Ectodermal cell (in vitro differentiated cells): ENCODE measurements around the gene ST8SIA5.

Source experiments
- H3K27ac ChIP-seq: 2 replicates; pipeline ENCODE4 v1.7.0; 2013; ENCODE audit warnings: mild to moderate bottlenecking, low read depth, low read length; ENCODE audit not compliant: insufficient read depth, poor library complexity, severe bottlenecking
- H3K27me3 ChIP-seq: 2 replicates; pipeline ENCODE4 v1.7.0; 2013; ENCODE audit warnings: mild to moderate bottlenecking, low read length; ENCODE audit not compliant: insufficient read depth, control insufficient read depth, poor library complexity, severe bottlenecking
- H3K36me3 ChIP-seq: one replicate; pipeline ENCODE4 v1.7.0; 2013; ENCODE audit warnings: low read length; ENCODE audit not compliant: control insufficient read depth, insufficient read depth
- H3K4me1 ChIP-seq: one replicate; pipeline ENCODE4 v1.7.0; 2013; ENCODE audit warnings: low read length; ENCODE audit not compliant: control insufficient read depth, insufficient read depth
- H3K4me3 ChIP-seq: 2 replicates; pipeline ENCODE4 v1.7.0; 2013; ENCODE audit warnings: low read depth, low read length, control low read depth; ENCODE audit not compliant: insufficient read depth
- H3K9me3 ChIP-seq: 2 replicates; pipeline ENCODE4 v1.7.0; 2013; ENCODE audit warnings: mild to moderate bottlenecking, low read length, moderate library complexity; ENCODE audit not compliant: control insufficient read depth
- WGBS, 2 experiments: methylation state at CpG; one replicate each; pipeline ENCODE4 v1.1.7; 2013; ENCODE audit warnings: missing lambda C conversion rate in 2 of 2; 5-methylcytosine and 5-hydroxymethylcytosine counted together

ST8SIA5 gene

GRCh38 chr18:46728219-46728930 lies 28.5 kb downstream of the ST8SIA5 start:
- Histone ChIP-seq H3K27me3 (no peaks in the 10 kb centered on the region), H3K4me3 (no peak overlapping the region), H3K27ac (no peak overlapping the region), H3K36me3 (no peaks in the 10 kb centered on the region), H3K4me1 (no peaks in the 10 kb centered on the region), H3K9me3 (peaks cover 3% of the 10 kb centered on the region)
- 90 to 94% methylated on average over 6 of the region's 6 CpGs for WGBS, 2 experiments

DNA sequence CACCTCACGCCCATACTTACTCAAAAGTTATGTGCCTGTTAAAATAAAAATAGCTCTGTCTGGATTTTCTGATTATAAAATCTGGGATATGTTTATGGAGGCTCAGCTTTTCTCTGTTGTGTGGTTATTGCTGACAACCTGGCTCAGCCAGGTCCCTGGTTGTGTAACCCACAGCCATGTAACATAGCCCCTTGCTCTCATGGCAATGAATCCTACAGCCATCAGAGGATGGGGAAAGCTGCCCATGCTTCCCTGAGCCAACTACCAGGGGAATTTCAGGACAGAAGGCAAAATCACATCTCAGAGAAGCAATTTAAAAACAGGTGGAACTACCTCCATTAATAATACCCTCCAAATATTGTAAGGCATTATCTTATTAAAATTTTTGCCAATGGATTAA lies 29.7 kb downstream of the ST8SIA5 start:
- Histone ChIP-seq H3K27me3 (no peaks in the 10 kb centered on the region), H3K4me1 (no peaks in the 10 kb centered on the region), H3K36me3 (no peaks in the 10 kb centered on the region), H3K27ac (no peak overlapping the region), H3K4me3 (no peak overlapping the region), H3K9me3 (peaks cover 3% of the 10 kb centered on the region)
- WGBS, 2 experiments: 88 to 94% methylated on average over 1 of the region's 1 CpG

DNA sequence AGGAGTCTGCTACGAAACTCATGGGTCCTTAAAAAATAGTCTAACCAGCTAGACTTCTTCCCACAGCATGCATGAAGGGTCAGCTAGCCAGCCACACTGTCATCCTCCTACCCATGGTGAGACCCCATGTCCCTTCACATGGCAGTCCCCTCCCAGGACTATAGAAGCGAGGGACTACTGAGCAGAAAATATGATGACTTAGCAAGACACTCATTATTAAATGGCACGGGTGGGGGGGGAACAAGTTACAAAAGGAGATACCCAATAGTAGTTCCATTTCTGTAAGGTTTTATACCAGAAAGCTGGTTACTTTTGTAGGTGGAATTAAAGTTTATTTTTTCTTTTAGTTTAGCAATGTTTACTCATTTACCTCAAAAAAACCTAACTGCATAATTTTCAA lies 31.5 kb downstream of the ST8SIA5 start:
- peaks cover under 1% of the 10 kb centered on the region for H3K9me3 ChIP-seq
- no peaks in the 10 kb centered on the region for H3K36me3 ChIP-seq
- H3K4me3 ChIP-seq: no peak overlapping the region
- no peak overlapping the region for H3K27ac ChIP-seq
- WGBS, 2 experiments: 96 to 97% methylated on average over 3 of the region's 3 CpGs
- no peaks in the 10 kb centered on the region for H3K27me3 ChIP-seq
- H3K4me1 ChIP-seq: no peaks in the 10 kb centered on the region

GRCh38 chr18:46723856-46724415 lies 32.9 kb downstream of the ST8SIA5 start:
- Histone ChIP-seq H3K9me3 (no peaks in the 10 kb centered on the region), H3K4me1 (no peaks in the 10 kb centered on the region), H3K27me3 (no peaks in the 10 kb centered on the region), H3K4me3 (no peak overlapping the region), H3K36me3 (no peaks in the 10 kb centered on the region), H3K27ac (no peak overlapping the region)
- WGBS, 2 experiments: 92 to 95% methylated on average over 4 of the region's 4 CpGs

GRCh38 chr18:46722051-46722450 lies 34.8 kb downstream of the ST8SIA5 start:
- no peak overlapping the region for H3K4me3 ChIP-seq
- WGBS, 2 experiments: 82% methylated on average over 5 of the region's 5 CpGs
- no peaks in the 10 kb centered on the region for H3K4me1 ChIP-seq
- H3K27me3 ChIP-seq: no peaks in the 10 kb centered on the region
- H3K9me3 ChIP-seq: no peaks in the 10 kb centered on the region
- no peaks in the 10 kb centered on the region for H3K36me3 ChIP-seq
- H3K27ac ChIP-seq: no peak overlapping the region

DNA sequence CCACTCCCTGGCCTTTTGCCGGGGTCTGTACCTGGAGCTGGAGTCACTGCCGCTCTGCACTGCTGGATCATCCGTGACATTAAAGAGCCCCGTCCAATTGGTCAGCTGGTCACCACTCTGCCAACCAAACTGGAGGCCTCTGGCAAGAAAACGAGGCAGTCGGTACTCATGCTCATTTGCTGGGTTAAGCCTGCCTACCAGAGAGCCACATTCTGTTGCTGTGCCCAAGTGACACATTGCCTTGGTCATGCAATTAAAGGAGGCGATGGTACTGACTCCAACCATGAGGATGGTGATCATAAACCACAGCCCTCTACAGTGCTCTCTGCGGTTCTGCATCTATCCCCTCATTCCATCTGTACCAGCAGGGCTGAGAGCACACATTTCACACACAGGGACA lies 35.5 kb downstream of the ST8SIA5 start:
- Histone ChIP-seq H3K36me3 (no peaks in the 10 kb centered on the region), H3K4me1 (no peaks in the 10 kb centered on the region), H3K27ac (no peak overlapping the region), H3K27me3 (no peaks in the 10 kb centered on the region), H3K4me3 (no peak overlapping the region), H3K9me3 (no peaks in the 10 kb centered on the region)
- 92 to 94% methylated on average over 8 of the region's 8 CpGs for WGBS, 2 experiments

DNA sequence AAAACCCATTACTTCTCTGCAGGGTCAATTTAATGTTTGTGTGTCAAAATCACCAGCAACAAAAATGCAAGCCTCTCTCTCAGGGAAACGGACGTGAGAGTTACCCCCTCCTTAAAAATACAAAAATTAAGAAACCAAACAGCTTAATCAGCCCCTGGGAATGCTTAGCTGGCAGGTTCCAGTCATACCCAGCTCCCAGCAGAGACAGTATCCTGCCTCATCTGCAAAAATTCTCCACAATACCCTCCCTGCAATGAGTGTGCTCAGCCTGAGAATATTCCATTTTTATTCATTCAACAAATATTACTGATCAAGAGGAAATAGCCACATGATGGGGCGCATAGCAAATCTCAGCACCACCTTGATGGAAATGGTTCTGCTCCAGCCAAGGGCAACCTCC lies 36.3 kb downstream of the ST8SIA5 start:
- H3K4me1 ChIP-seq: no peaks in the 10 kb centered on the region
- H3K4me3 ChIP-seq: no peak overlapping the region
- no peaks in the 10 kb centered on the region for H3K9me3 ChIP-seq
- H3K36me3 ChIP-seq: no peaks in the 10 kb centered on the region
- WGBS, 2 experiments: 96 to 99% methylated on average over 3 of the region's 3 CpGs
- H3K27me3 ChIP-seq: no peaks in the 10 kb centered on the region
- H3K27ac ChIP-seq: no peak overlapping the region

GRCh38 chr18:46720092-46720491 lies 36.8 kb downstream of the ST8SIA5 start:
- Histone ChIP-seq H3K4me1 (no peaks in the 10 kb centered on the region), H3K27ac (no peak overlapping the region), H3K4me3 (no peak overlapping the region), H3K9me3 (no peaks in the 10 kb centered on the region), H3K27me3 (no peaks in the 10 kb centered on the region), H3K36me3 (no peaks in the 10 kb centered on the region)
- 71 to 74% methylated on average over 7 of the region's 7 CpGs for WGBS, 2 experiments

DNA sequence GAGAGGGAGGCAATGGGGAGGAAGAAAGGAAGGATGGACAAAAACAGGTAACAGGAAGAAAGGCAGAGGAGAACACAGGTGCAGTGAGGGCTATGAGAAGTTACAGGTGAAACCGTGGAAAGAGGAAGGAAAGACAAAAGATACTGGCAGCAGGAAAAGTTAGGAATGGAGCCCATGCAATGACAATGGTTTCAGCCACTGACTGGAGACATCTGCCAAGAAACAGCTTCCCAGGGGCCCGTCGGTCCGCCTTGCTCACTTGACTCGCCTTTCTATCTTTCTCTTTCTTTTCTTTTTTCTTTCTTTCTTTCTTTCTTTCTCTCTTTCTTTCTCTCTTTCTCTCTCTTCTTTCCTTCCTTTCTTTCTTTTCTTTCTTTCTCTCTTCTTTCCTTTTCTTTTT lies 37.5 kb downstream of the ST8SIA5 start:
- no peaks in the 10 kb centered on the region for H3K27me3 ChIP-seq
- H3K4me3 ChIP-seq: no peak overlapping the region
- H3K9me3 ChIP-seq: no peaks in the 10 kb centered on the region
- H3K4me1 ChIP-seq: no peaks in the 10 kb centered on the region
- 73 to 77% methylated on average over 5 of the region's 5 CpGs for WGBS, 2 experiments
- no peaks in the 10 kb centered on the region for H3K36me3 ChIP-seq
- no peak overlapping the region for H3K27ac ChIP-seq

- Histone ChIP-seq H3K36me3 (no peaks in the 10 kb centered on the region), H3K4me3 (no peak overlapping the region), H3K27ac (no peak overlapping the region), H3K27me3 (no peaks in the 10 kb centered on the region), H3K9me3 (no peaks in the 10 kb centered on the region), H3K4me1 (no peaks in the 10 kb centered on the region)
- WGBS, 2 experiments: 65% methylated on average over 10 of the region's 10 CpGs
Measured at GRCh38 chr18:46718501-46719341, 38.1 kb downstream of the ST8SIA5 start.
